Nephron (organoid): ENCODE results near the gene KLHDC10.

ENCODE experiments used
- H3K27ac Mint-ChIP-seq, 3 experiments: 2 replicates each; pipeline ENCODE4 v1.8.0; 2020; ENCODE audit warnings: mixed read lengths in 3 of 3, mild to moderate bottlenecking in 2 of 3, moderate library complexity in 1 of 3
- H3K27me3 Mint-ChIP-seq: 2 replicates; pipeline ENCODE4 v1.8.0; 2021; ENCODE audit warnings: low read depth, mild to moderate bottlenecking, moderate library complexity, mixed read lengths
- H3K36me3 Mint-ChIP-seq: 2 replicates; pipeline ENCODE4 v1.8.0; 2020; ENCODE audit warnings: low read depth, mixed read lengths
- H3K4me1 Mint-ChIP-seq: 2 replicates; pipeline ENCODE4 v1.8.0; 2020; ENCODE audit warnings: mixed read lengths
- H3K4me3 Mint-ChIP-seq, 3 experiments: 2 replicates each; pipeline ENCODE4 v1.8.0; 2020; ENCODE audit warnings: mild to moderate bottlenecking in 3 of 3, mixed read lengths in 3 of 3, moderate library complexity in 2 of 3
- H3K9me3 Mint-ChIP-seq: 2 replicates; pipeline ENCODE4 v1.8.0; 2020; ENCODE audit warnings: mixed read lengths
- CTCF ChIP-seq, 3 experiments: fragments of 200-600 bp; sonication (generic); IDR thresholded peaks; one replicate each; pipeline ENCODE4 v1.5.0; 2021; ENCODE audit warnings: antibody characterized with exemption in 3 of 3; ENCODE audit not compliant: unreplicated experiment in 3 of 3

Gene KLHDC10

GRCh38 chr7:130153211-130153908 is 83.0 kb downstream of the KLHDC10 start:
- H3K27me3 Mint-ChIP-seq, result no peaks in the 10 kb centered on the region
- H3K27ac Mint-ChIP-seq, result peak overlapping the region in 2 of 3 experiments; percentile 35 to 79
- peaks cover 3% of the 10 kb centered on the region for H3K9me3 Mint-ChIP-seq
- no peak for TF ChIP-seq CTCF (IDR thresholded peaks at IDR 0.05; ENCODE audit: unreplicated experiment in 3 of 3)
- H3K4me3 Mint-ChIP-seq, result no peak overlapping the region
- peaks cover 8% of the 10 kb centered on the region for H3K4me1 Mint-ChIP-seq
- peaks cover 15% of the 10 kb centered on the region for H3K36me3 Mint-ChIP-seq

- H3K27me3 Mint-ChIP-seq, result no peaks in the 10 kb centered on the region
- no peak for TF ChIP-seq CTCF (IDR thresholded peaks at IDR 0.05; ENCODE audit: unreplicated experiment in 3 of 3)
- H3K4me3 Mint-ChIP-seq, result no peak overlapping the region
- H3K27ac Mint-ChIP-seq, result peak overlapping the region in 2 of 3 experiments; percentile 35 to 79
- peaks cover 9% of the 10 kb centered on the region for H3K4me1 Mint-ChIP-seq
- H3K36me3 Mint-ChIP-seq, result peaks cover 22% of the 10 kb centered on the region
- H3K9me3 Mint-ChIP-seq, result peaks cover 3% of the 10 kb centered on the region
These were observed 83.8 kb downstream of the KLHDC10 start for GRCh38 chr7:130154131-130154500.

GRCh38 chr7:130154501-130155317 is 84.4 kb downstream of the KLHDC10 start:
- peak in 1 of 3 experiments; percentile 30 for TF ChIP-seq CTCF (IDR thresholded peaks at IDR 0.05; ENCODE audit: unreplicated experiment in 3 of 3)
- H3K9me3 Mint-ChIP-seq, result peaks cover 3% of the 10 kb centered on the region
- H3K27me3 Mint-ChIP-seq, result no peaks in the 10 kb centered on the region
- no peak overlapping the region for H3K27ac Mint-ChIP-seq
- no peak overlapping the region for H3K4me3 Mint-ChIP-seq
- peaks cover 27% of the 10 kb centered on the region for H3K36me3 Mint-ChIP-seq
- peaks cover 9% of the 10 kb centered on the region for H3K4me1 Mint-ChIP-seq

GRCh38 chr7:130156140-130156539 is 85.8 kb downstream of the KLHDC10 start:
- peaks cover 3% of the 10 kb centered on the region for H3K9me3 Mint-ChIP-seq
- no peak overlapping the region for H3K27ac Mint-ChIP-seq
- peaks cover 9% of the 10 kb centered on the region for H3K4me1 Mint-ChIP-seq
- no peak for TF ChIP-seq CTCF (IDR thresholded peaks at IDR 0.05; ENCODE audit: unreplicated experiment in 3 of 3)
- H3K4me3 Mint-ChIP-seq, result no peak overlapping the region
- H3K36me3 Mint-ChIP-seq, result peaks cover 40% of the 10 kb centered on the region
- H3K27me3 Mint-ChIP-seq, result no peaks in the 10 kb centered on the region

GRCh38 chr7:130157700-130158099 is 87.4 kb downstream of the KLHDC10 start:
- Mint-ChIP-seq H3K4me1 (peaks cover 12% of the 10 kb centered on the region), H3K4me3 (no peak overlapping the region), H3K9me3 (peaks cover 3% of the 10 kb centered on the region), H3K27ac (peak overlapping the region in 2 of 3 experiments; percentile 33 to 69), H3K36me3 (peaks cover 51% of the 10 kb centered on the region), H3K27me3 (no peaks in the 10 kb centered on the region)
- no peak for TF ChIP-seq CTCF (IDR thresholded peaks at IDR 0.05; ENCODE audit: unreplicated experiment in 3 of 3)
